ENCODE measurements around the gene CEBPZOS. TPM values are rescaled to one million over a fixed set of nuclear protein-coding genes. Genes with fewer than 3 reads are reported as not detected.
"Not testable (repeated sequence)": the region's sequence is repeated elsewhere in the genome, so short reads cannot be mapped to it uniquely, and the experiment has no call there.

The CEBPZOS gene
- total RNA-seq, 1 experiment from 2014 or later: 61.8 TPM

- ChIA-PET POLR2A (ENCODE audit: low non-redundant PET) (no interaction called here), CTCF (no interaction called here)
- no peak overlapping the region for H3K27ac ChIP-seq (ENCODE audit: low read depth, low read length, poor library complexity, severe bottlenecking)
- no peaks in the 10 kb centered on the region for H3K9me3 ChIP-seq (ENCODE audit: low read depth, low read length, poor library complexity, severe bottlenecking)
- BruUV-seq (replicated peaks): no TSS peak
- no peak overlapping the region for H3K4me3 ChIP-seq (ENCODE audit: low read depth, low read length, poor library complexity, severe bottlenecking)
- intact Hi-C loops (cut with micrococcal nuclease; ENCODE audit: unreplicated experiment): no loop called here
- TF ChIP-seq EZH2 (IDR thresholded peaks at IDR 0.05; ENCODE audit: borderline replicate concordance, low read depth, low read length, poor library complexity, severe bottlenecking): no peak
- no peak for TF ChIP-seq CTCF (conservative IDR thresholded peaks at IDR 0.05; ENCODE audit: low read depth, low read length)
- peaks cover 5% of the 10 kb centered on the region for H3K4me1 ChIP-seq (ENCODE audit: insufficient read depth, low read length, poor library complexity, severe bottlenecking)
- H3K27me3 ChIP-seq (replicated peaks; ENCODE audit: insufficient read depth, low read depth, low read length, poor library complexity): no peaks in the 10 kb centered on the region
- H3K36me3 ChIP-seq (ENCODE audit: insufficient read depth, low read length, poor library complexity, severe bottlenecking): no peaks in the 10 kb centered on the region
- no peak for DNase-seq (ENCODE audit: low spot score)
Observed at GRCh38 chr2:37191253-37191652, 5.0 kb upstream of the CEBPZOS start.

DNA sequence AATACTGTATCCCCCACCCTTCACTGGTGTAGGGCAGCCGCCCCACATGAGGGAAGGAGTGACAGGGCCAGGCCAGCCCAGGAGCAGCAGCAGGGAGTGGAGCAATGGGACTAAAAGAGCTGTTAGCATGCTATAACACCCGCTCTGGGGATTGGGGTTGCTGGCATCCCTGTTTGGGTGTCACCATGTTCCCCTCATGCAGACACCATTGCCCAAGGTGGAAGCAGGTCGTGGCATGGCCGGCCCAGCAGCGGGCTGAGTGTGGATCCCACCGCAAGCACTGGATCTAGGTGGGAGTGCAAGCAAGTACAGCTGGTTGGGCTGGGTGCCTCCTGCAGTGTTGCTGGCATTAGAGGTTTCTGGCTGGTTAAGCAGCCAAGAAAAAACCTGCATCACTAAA is 4.5 kb upstream of the CEBPZOS start:
- no peak for TF ChIP-seq EZH2 (IDR thresholded peaks at IDR 0.05; ENCODE audit: borderline replicate concordance, low read depth, low read length, poor library complexity, severe bottlenecking)
- no peak for TF ChIP-seq CTCF (conservative IDR thresholded peaks at IDR 0.05; ENCODE audit: low read depth, low read length)
- POLR2A ChIA-PET (ENCODE audit: low non-redundant PET): no interaction called here

DNA sequence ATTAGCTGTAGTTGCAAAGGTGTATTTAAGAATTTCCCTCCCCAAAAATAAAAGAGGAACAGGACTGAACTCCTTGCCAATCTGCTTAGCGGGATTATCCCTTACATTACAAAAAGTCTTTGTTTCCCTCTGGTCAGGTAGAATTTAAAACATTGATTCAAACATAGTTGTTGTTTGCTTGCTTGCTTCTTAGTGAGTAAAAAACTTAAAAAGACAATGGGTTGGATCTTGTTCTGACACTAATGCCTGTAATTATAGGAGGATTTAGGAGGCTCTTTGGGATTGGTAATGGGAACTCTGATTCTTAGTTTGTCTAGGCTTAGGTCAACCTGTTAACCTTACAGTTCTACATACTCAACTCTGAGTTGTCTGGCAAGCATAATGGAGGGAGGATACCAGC is 3.7 kb upstream of the CEBPZOS start:
- TF ChIP-seq CTCF (conservative IDR thresholded peaks at IDR 0.05; ENCODE audit: low read depth, low read length) (no peak), EZH2 (IDR thresholded peaks at IDR 0.05; ENCODE audit: borderline replicate concordance, low read depth, low read length, poor library complexity, severe bottlenecking) (no peak)
- POLR2A ChIA-PET (ENCODE audit: low non-redundant PET): no interaction called here

More for the DNA sequence above, 4.5 kb upstream of the CEBPZOS start:
- CTCF ChIA-PET: no interaction called here
- no TSS peak for BruUV-seq (replicated peaks)
- Histone ChIP-seq H3K4me1 (ENCODE audit: insufficient read depth, low read length, poor library complexity, severe bottlenecking) (peaks cover 5% of the 10 kb centered on the region), H3K4me3 (ENCODE audit: low read depth, low read length, poor library complexity, severe bottlenecking) (no peak overlapping the region), H3K27me3 (replicated peaks; ENCODE audit: insufficient read depth, low read depth, low read length, poor library complexity) (no peaks in the 10 kb centered on the region), H3K36me3 (ENCODE audit: insufficient read depth, low read length, poor library complexity, severe bottlenecking) (no peaks in the 10 kb centered on the region), H3K27ac (ENCODE audit: low read depth, low read length, poor library complexity, severe bottlenecking) (no peak overlapping the region), H3K9me3 (ENCODE audit: low read depth, low read length, poor library complexity, severe bottlenecking) (no peaks in the 10 kb centered on the region)
- intact Hi-C loops (cut with micrococcal nuclease; ENCODE audit: unreplicated experiment): no loop called here
- DNase-seq (ENCODE audit: low spot score): no peak

GRCh38 chr2:37195862-37196319 is 405 bp upstream of the CEBPZOS start:
- H3K27me3 ChIP-seq (replicated peaks; ENCODE audit: insufficient read depth, low read depth, low read length, poor library complexity); intact Hi-C loops (cut with micrococcal nuclease; ENCODE audit: unreplicated experiment); BruUV-seq (replicated peaks); CTCF ChIA-PET; H3K4me1 ChIP-seq (ENCODE audit: insufficient read depth, low read length, poor library complexity, severe bottlenecking); POLR2A ChIA-PET (ENCODE audit: low non-redundant PET); H3K36me3 ChIP-seq (ENCODE audit: insufficient read depth, low read length, poor library complexity, severe bottlenecking); H3K9me3 ChIP-seq (ENCODE audit: low read depth, low read length, poor library complexity, severe bottlenecking); DNase-seq (ENCODE audit: low spot score): not testable (repeated sequence)
- H3K4me3 ChIP-seq (ENCODE audit: low read depth, low read length, poor library complexity, severe bottlenecking): peak overlapping the region; percentile 77
- peak overlapping the region; percentile 85 for H3K27ac ChIP-seq (ENCODE audit: low read depth, low read length, poor library complexity, severe bottlenecking)

More for the DNA sequence above, 3.7 kb upstream of the CEBPZOS start:
- CTCF ChIA-PET: no interaction called here
- Histone ChIP-seq H3K9me3 (ENCODE audit: low read depth, low read length, poor library complexity, severe bottlenecking) (no peaks in the 10 kb centered on the region), H3K36me3 (ENCODE audit: insufficient read depth, low read length, poor library complexity, severe bottlenecking) (no peaks in the 10 kb centered on the region), H3K27me3 (replicated peaks; ENCODE audit: insufficient read depth, low read depth, low read length, poor library complexity) (no peaks in the 10 kb centered on the region), H3K4me1 (ENCODE audit: insufficient read depth, low read length, poor library complexity, severe bottlenecking) (peaks cover 5% of the 10 kb centered on the region), H3K27ac (ENCODE audit: low read depth, low read length, poor library complexity, severe bottlenecking) (no peak overlapping the region), H3K4me3 (ENCODE audit: low read depth, low read length, poor library complexity, severe bottlenecking) (no peak overlapping the region)
- BruUV-seq (replicated peaks): no TSS peak
- no peak for DNase-seq (ENCODE audit: low spot score)
- intact Hi-C loops (cut with micrococcal nuclease; ENCODE audit: unreplicated experiment): no loop called here

Measured in A673 (cell line).